Activated CD8-positive, alpha-beta memory T cell treated with anti-CD3 and anti-CD28 coated beads, Interleukin-2, amount 50 U/mL, for 1 hour (primary cell): ENCODE measurements around the gene PAM.

Experiments used
- DNase-seq: peaks from one replicate; pipeline ENCODE4 v3.0.0-alpha.2; 2020; ENCODE audit errors: extremely low read depth

PAM gene

GRCh38 chr5:102860035-102860434 is 104.9 kb downstream of the PAM start:
- DNase-seq = no peak

- no peak for DNase-seq
These were observed 108.0 kb downstream of the PAM start for GRCh38 chr5:102863058-102863457.

- no peak for DNase-seq
These were observed 108.9 kb downstream of the PAM start for GRCh38 chr5:102863764-102864560.

GRCh38 chr5:102865171-102865509 is 110.0 kb downstream of the PAM start:
- no peak for DNase-seq

GRCh38 chr5:102865510-102866236 is 110.6 kb downstream of the PAM start:
- DNase-seq = no peak

GRCh38 chr5:102866237-102866600 is 111.1 kb downstream of the PAM start:
- DNase-seq = no peak

- DNase-seq = no peak
These were observed 113.0 kb downstream of the PAM start for GRCh38 chr5:102867992-102868662.

- DNase-seq = no peak
These were observed 114.1 kb downstream of the PAM start for GRCh38 chr5:102869230-102869629.

- no peak for DNase-seq
These were observed 118.4 kb downstream of the PAM start for GRCh38 chr5:102873379-102873932.

GRCh38 chr5:102874054-102874453 is 118.9 kb downstream of the PAM start:
- no peak for DNase-seq

GRCh38 chr5:102875721-102876123 is 120.6 kb downstream of the PAM start:
- DNase-seq = no peak

GRCh38 chr5:102876610-102877009 is 121.5 kb downstream of the PAM start:
- DNase-seq = no peak

GRCh38 chr5:102879741-102880140 is 124.6 kb downstream of the PAM start:
- no peak for DNase-seq

GRCh38 chr5:102886586-102886985 is 131.5 kb downstream of the PAM start:
- DNase-seq = no peak

GRCh38 chr5:102888483-102888882 is 133.4 kb downstream of the PAM start:
- no peak for DNase-seq

GRCh38 chr5:102889033-102889432 is 133.9 kb downstream of the PAM start:
- DNase-seq = no peak

- no peak for DNase-seq
These were observed 135.0 kb downstream of the PAM start for GRCh38 chr5:102890133-102890532.

- DNase-seq = no peak
These were observed 136.1 kb downstream of the PAM start for GRCh38 chr5:102891175-102891574.

GRCh38 chr5:102893942-102894341 is 138.8 kb downstream of the PAM start:
- no peak for DNase-seq

GRCh38 chr5:102895234-102895633 is 140.1 kb downstream of the PAM start:
- no peak for DNase-seq

- DNase-seq = no peak
These were observed 140.9 kb downstream of the PAM start for GRCh38 chr5:102895976-102896375.

- no peak for DNase-seq
These were observed 146.5 kb downstream of the PAM start for GRCh38 chr5:102901424-102902134.
